Transverse colon (tissue), 4 donors: ENCODE data around the gene PRAMEF18. TPM values are rescaled to one million over a fixed set of nuclear protein-coding genes. Genes with fewer than 3 reads are reported as not detected.
"Not testable (repeated sequence)": the region's sequence is repeated elsewhere in the genome, so short reads cannot be mapped to it uniquely, and the experiment has no call there.

Source experiments
- DNase-seq: peaks from one replicate; pipeline ENCODE4 v3.0.0-alpha.2; 2019
- H3K27ac ChIP-seq, 4 donors: fragments of 200-600 bp; sonication (generic); 2 replicates each; pipeline ENCODE4 v1.5.1; 2016 to 2018; ENCODE audit warnings: inconsistent platforms in 4 of 4
- H3K27me3 ChIP-seq: fragments of 200-600 bp; sonication (generic); 2 replicates; pipeline ENCODE4 v1.5.1; 2017; ENCODE audit warnings: inconsistent platforms
- H3K36me3 ChIP-seq, 4 donors: fragments of 200-600 bp; sonication (generic); 2 replicates each; pipeline ENCODE4 v1.5.1; 2017 to 2019; ENCODE audit warnings: inconsistent platforms in 4 of 4
- H3K4me1 ChIP-seq, 4 donors: fragments of 200-600 bp; sonication (generic); 2 replicates each; pipeline ENCODE4 v1.5.1; 2017 to 2020; ENCODE audit warnings: inconsistent platforms in 4 of 4
- H3K4me3 ChIP-seq, 4 donors: fragments of 200-600 bp; sonication (generic); 1 replicate in 1 of 4; 2 replicates in 3 of 4; pipeline versions ENCODE4 v1.5.1 to v1.6.1; 2017 to 2019; ENCODE audit warnings: inconsistent platforms in 4 of 4
- H3K9me3 ChIP-seq, 2 donors: fragments of 200-600 bp; sonication (generic); 2 replicates each; pipeline ENCODE4 v1.5.1; 2017 to 2019; ENCODE audit warnings: inconsistent platforms in 2 of 2
- CTCF ChIP-seq, 5 experiments: fragments of 200-600 bp in 3 of 5; fragments of 450-650 bp in 2 of 5; sonication (generic) in 3 of 5; IDR thresholded peaks; 1 replicate in 2 of 5; 2 replicates in 3 of 5; pipeline ENCODE4 v1.5.1; 2016 to 2017; ENCODE audit warnings: antibody characterized with exemption in 5 of 5, inconsistent platforms in 3 of 5, mild to moderate bottlenecking in 2 of 5, moderate library complexity in 1 of 5
- POLR2AphosphoS5 ChIP-seq, 3 donors: sonication (generic); formaldehyde crosslinking; IDR thresholded peaks; one replicate each; pipeline ENCODE4 v1.6.1; 2016; ENCODE audit warnings: antibody characterized with exemption in 3 of 3
- WGBS, 2 donors: methylation state at CpG; one replicate each; pipeline ENCODE4 v1.1.5; 2018; ENCODE audit warnings: low coverage in 1 of 2; 5-methylcytosine and 5-hydroxymethylcytosine counted together
- in situ Hi-C, 4 donors: fragments of 200-750 bp; cut with MboI; loops; one replicate each; pipeline versions ENCODE4 v1.15.0 to v1.15.1; 2017; ENCODE audit warnings: low sequenced_read_pairs in 3 of 4, low pct_ligation_motif_present in 1 of 4, low pct_unique_long_range_greater_than_20kb in 1 of 4
- intact Hi-C: fragments of 100-400 bp; cut with DNase I; formaldehyde crosslinking; loops from one replicate; pipeline ENCODE4 v1.15.1; 2023; ENCODE audit warnings: low total_unique reads
- total RNA-seq, 4 donors: library from RNA; depleted of rRNA; stranded (reverse); fragments of >200 nt; gene quantifications; one replicate each; pipeline ENCODE4 v1.1.0, GENCODE V29; 2016

The PRAMEF18 gene
- total RNA-seq, 4 donors from 2014 or later: not detected

- TF ChIP-seq POLR2AphosphoS5 (IDR thresholded peaks at IDR 0.05) (no peak), CTCF (IDR thresholded peaks at IDR 0.05) (no peak)
- in situ Hi-C loops: loop anchor here in 1 of 4 donors (25.0 kb wide), 1 partner anchor 962 kb away; no protein-coding TSS in a partner anchor
- Histone ChIP-seq H3K27ac (no peak overlapping the region), H3K9me3 (no peaks in the 10 kb centered on the region), H3K4me3 (no peak overlapping the region), H3K27me3 (peaks cover 5% of the 10 kb centered on the region), H3K36me3 (no peaks in the 10 kb centered on the region), H3K4me1 (no peaks in the 10 kb centered on the region)
- intact Hi-C loops: no loop called here
- WGBS, 2 donors: 77 to 82% methylated on average over 4 to 5 of the region's 5 CpGs
- DNase-seq: no peak
These were observed 1.4 kb downstream of the PRAMEF18 start for GRCh38 chr1:13224480-13225060.

- H3K9me3 ChIP-seq, H3K27me3 ChIP-seq, DNase-seq, in situ Hi-C loops, intact Hi-C loops, H3K27ac ChIP-seq, H3K4me1 ChIP-seq, H3K36me3 ChIP-seq, H3K4me3 ChIP-seq: not testable (repeated sequence)
- no CpG with 5 or more reads among the region's 4 CpGs for WGBS, 2 donors
These were observed 3.2 kb downstream of the PRAMEF18 start for GRCh38 chr1:13222788-13223187.

- intact Hi-C loops, H3K9me3 ChIP-seq, in situ Hi-C loops, H3K4me1 ChIP-seq, H3K27ac ChIP-seq, DNase-seq, H3K36me3 ChIP-seq, H3K4me3 ChIP-seq, H3K27me3 ChIP-seq: not testable (repeated sequence)
- no CpG with 5 or more reads among the region's 3 CpGs for WGBS, 2 donors
These were observed 6.8 kb downstream of the PRAMEF18 start for GRCh38 chr1:13219203-13219602.

- H3K9me3 ChIP-seq, in situ Hi-C loops, H3K4me3 ChIP-seq, DNase-seq, H3K4me1 ChIP-seq, H3K36me3 ChIP-seq, intact Hi-C loops, H3K27me3 ChIP-seq, H3K27ac ChIP-seq: not testable (repeated sequence)
- no CpG with 5 or more reads among the region's 7 CpGs for WGBS, 2 donors
These were observed 9.3 kb downstream of the PRAMEF18 start for GRCh38 chr1:13216619-13217018.

- H3K4me3 ChIP-seq, DNase-seq, intact Hi-C loops, H3K27me3 ChIP-seq, H3K9me3 ChIP-seq, H3K27ac ChIP-seq, H3K36me3 ChIP-seq, in situ Hi-C loops, H3K4me1 ChIP-seq: not testable (repeated sequence)
- no CpG with 5 or more reads among the region's 9 CpGs for WGBS, 2 donors
These were observed 17.2 kb downstream of the PRAMEF18 start for GRCh38 chr1:13208712-13209111.

- H3K27ac ChIP-seq, DNase-seq, H3K9me3 ChIP-seq, H3K27me3 ChIP-seq, H3K4me1 ChIP-seq, intact Hi-C loops, in situ Hi-C loops, H3K4me3 ChIP-seq, H3K36me3 ChIP-seq: not testable (repeated sequence)
- whole genome bisulfite sequencing, 2 donors: 74% methylated on average over 4 of the region's 5 CpGs; no CpG with 5 or more reads in 1 of the 2 donors
These were observed 24.6 kb downstream of the PRAMEF18 start, which contains the start of gene PRAMEF13 for GRCh38 chr1:13201309-13201708. PRAMEF13 (minus strand) TSS chr1:13201409; CDS start chr1:13199589, 1,820 bp downstream.

Other genes starting within 250 kb of the PRAMEF18 start
- gene PRAMEF27, start 169.6 kb downstream of the PRAMEF18 start, total RNA-seq: not detected
- gene HNRNPCL3, start 165.4 kb downstream of the PRAMEF18 start, total RNA-seq: not detected
- not detected for gene PRAMEF25, start 155.4 kb downstream of the PRAMEF18 start, total RNA-seq
- not detected for gene HNRNPCL2, start 109.3 kb downstream of the PRAMEF18 start, total RNA-seq
- not detected for gene PRAMEF26, start 70.1 kb downstream of the PRAMEF18 start, total RNA-seq
- gene HNRNPCL4, start 60.5 kb downstream of the PRAMEF18 start, total RNA-seq: not detected
- gene PRAMEF9, start 54.3 kb downstream of the PRAMEF18 start, total RNA-seq: not detected
- gene PRAMEF13, start 24.7 kb downstream of the PRAMEF18 start, total RNA-seq: not detected
- not detected for gene PRAMEF5, start 28.0 kb upstream of the PRAMEF18 start, total RNA-seq
- gene PRAMEF8, start 59.0 kb upstream of the PRAMEF18 start, total RNA-seq: not detected
- not detected for gene PRAMEF33, start 77.4 kb upstream of the PRAMEF18 start, total RNA-seq
- gene PRAMEF15, start 89.4 kb upstream of the PRAMEF18 start, total RNA-seq: not detected
- gene PRAMEF14, start 121.0 kb upstream of the PRAMEF18 start, total RNA-seq: not detected
- gene PRAMEF19, start 145.8 kb upstream of the PRAMEF18 start, total RNA-seq: not detected
- not detected for gene PRAMEF17, start 163.5 kb upstream of the PRAMEF18 start, total RNA-seq
- not detected for gene PRAMEF20, start 184.3 kb upstream of the PRAMEF18 start, total RNA-seq